LNCaP clone FGC (cell line): ENCODE measurements around the gene DUSP10.

ENCODE experiments used
- DNase-seq: peaks from one replicate; pipeline ENCODE4 v3.0.0-alpha.2; 2011; ENCODE audit warnings: low read depth
- H3K4me3 ChIP-seq: 2 replicates; pipeline ENCODE4 v1.5.1; 2011; ENCODE audit warnings: mild to moderate bottlenecking, low read depth, low read length, control low read depth
- CTCF ChIP-seq: IDR thresholded peaks from 2 replicates; pipeline ENCODE4 v1.5.1; 2012; ENCODE audit warnings: mild to moderate bottlenecking; ENCODE audit not compliant: control insufficient read depth, insufficient read depth; ENCODE audit errors: extremely low read depth

DUSP10 gene

DNA sequence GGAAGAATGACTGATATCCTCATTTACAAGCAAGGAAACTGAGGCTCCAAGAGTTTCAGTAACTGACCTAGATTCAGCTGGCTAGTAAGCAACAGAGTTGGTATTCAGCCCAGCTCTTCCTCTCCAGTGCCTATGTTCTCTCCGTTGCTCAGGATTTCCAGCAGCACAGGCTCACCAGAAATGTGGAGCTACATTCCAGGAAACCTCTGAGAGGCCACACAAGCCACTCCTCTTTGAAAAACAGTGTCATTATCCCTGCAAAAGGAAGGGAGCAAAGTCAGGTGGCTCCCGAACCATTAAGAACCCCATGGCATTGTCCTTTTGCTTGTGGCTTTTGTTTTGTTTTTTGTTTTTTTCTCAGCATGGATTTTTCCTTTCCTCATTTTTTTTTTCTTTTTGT lies 40.6 kb upstream of the DUSP10 start:
- no peak for DNase-seq
- H3K4me3 ChIP-seq: no peak overlapping the region

DNA sequence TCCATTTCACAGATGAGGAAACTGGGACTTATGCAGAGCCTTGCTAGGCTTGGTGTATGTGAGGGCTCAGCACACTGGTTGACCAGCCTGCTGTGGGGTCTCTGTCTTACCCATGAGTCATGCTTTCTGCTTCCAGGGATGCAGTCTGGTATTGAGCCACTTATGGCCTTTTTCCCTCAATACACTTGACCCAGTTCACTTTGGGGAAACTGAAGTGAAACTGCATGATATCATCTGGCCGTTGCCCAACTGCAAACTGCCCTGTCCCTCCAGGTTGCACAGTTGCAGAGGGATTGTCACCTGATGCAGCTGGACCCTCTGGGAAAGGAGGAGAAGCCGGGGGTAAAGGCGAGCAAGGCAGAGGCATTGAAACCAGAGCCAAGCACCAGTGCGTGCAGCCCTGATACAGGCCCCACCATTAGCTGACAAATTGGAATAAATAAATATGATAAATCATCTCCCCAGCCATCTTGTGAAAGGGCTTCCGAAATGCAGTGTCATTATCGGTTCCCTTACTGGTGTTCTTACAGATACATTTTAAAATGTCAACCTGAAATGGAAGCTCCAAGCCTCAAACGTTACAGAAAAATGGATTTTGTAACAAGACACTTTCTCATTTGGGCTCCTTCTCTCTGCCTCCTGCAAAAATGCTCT lies 39.3 kb upstream of the DUSP10 start:
- DNase-seq: no peak
- H3K4me3 ChIP-seq: no peak overlapping the region
- no peak for TF ChIP-seq CTCF

More for the DNA sequence above, 40.6 kb upstream of the DUSP10 start:
- TF ChIP-seq CTCF: no peak

- no peak for TF ChIP-seq CTCF
These were observed 38.3 kb upstream of the DUSP10 start for GRCh38 chr1:221780175-221780574.

GRCh38 chr1:221779771-221780170 lies 37.9 kb upstream of the DUSP10 start:
- no peak for DNase-seq
- no peak for TF ChIP-seq CTCF

More at GRCh38 chr1:221780175-221780574, 38.3 kb upstream of the DUSP10 start:
- H3K4me3 ChIP-seq: no peak overlapping the region
- DNase-seq: no peak

DNA sequence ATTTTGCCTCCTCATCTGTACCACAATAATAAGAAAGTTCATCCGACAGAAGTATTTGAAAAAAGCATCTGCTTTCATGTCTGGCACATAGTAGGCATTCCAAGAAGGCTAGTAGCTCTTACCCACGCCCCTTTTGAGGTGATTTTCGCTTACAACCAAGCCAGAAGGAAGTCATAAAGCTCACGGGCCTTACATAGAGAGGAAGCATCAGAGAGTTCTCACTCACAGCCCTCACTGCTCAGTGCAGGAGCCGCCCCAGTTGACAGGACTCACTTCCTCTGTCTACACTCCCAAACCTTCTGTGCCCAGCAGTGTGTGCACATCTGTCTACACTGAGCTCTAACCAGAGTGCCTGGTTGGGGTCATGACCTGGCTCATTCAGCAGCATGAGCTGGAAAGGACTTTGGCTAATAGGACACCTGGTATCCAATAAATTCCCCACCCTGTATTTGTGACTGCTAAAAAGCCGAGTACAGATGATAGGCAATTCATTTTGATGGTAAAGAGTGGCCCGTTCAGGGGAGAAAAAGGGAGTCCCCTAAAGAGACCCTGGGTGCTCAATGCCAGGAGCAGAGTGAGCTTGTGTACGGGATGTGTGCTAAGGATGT lies 36.8 kb upstream of the DUSP10 start:
- H3K4me3 ChIP-seq: no peak overlapping the region
- no peak for DNase-seq
- TF ChIP-seq CTCF: no peak

More at GRCh38 chr1:221779771-221780170, 37.9 kb upstream of the DUSP10 start:
- no peak overlapping the region for H3K4me3 ChIP-seq

- no peak overlapping the region for H3K4me3 ChIP-seq
- DNase-seq: no peak
- no peak for TF ChIP-seq CTCF
These were observed 36.2 kb upstream of the DUSP10 start for GRCh38 chr1:221778125-221778524.
